Upper lobe of left lung (tissue), 6 donors: Measurements from ENCODE around the gene NEU4. TPM values are rescaled to one million over a fixed set of nuclear protein-coding genes. Genes with fewer than 3 reads are reported as not detected.
A peak's percentile ranks its signal among the peaks of the same experiment; 100 is the strongest.

Experiments used
- ATAC-seq, 2 donors: fragments of 200-7000 bp; cut with Tn5 transposase; one replicate each; pipeline ENCODE4 v1.9.1; 2022; ENCODE audit warnings: mild to moderate bottlenecking in 2 of 2, moderate library complexity in 2 of 2; ENCODE audit not compliant: low FRiP score in 2 of 2
- DNase-seq, 2 donors: peaks; one replicate each; pipeline ENCODE4 v3.0.0-alpha.2; 2019 to 2020
- H3K27ac ChIP-seq, 4 donors: fragments of 200-600 bp; sonication (generic); one replicate each; pipeline ENCODE4 v1.5.1; 2016 to 2019
- H3K27me3 ChIP-seq, 4 donors: fragments of 200-600 bp; sonication (generic); one replicate each; pipeline ENCODE4 v1.5.1; 2017 to 2019
- H3K36me3 ChIP-seq, 4 donors: fragments of 200-600 bp; sonication (generic); one replicate each; pipeline ENCODE4 v1.5.1; 2016 to 2019
- H3K4me1 ChIP-seq, 4 donors: fragments of 200-600 bp; sonication (generic); one replicate each; pipeline ENCODE4 v1.5.1; 2018 to 2019
- H3K4me3 ChIP-seq, 4 donors: fragments of 200-600 bp; sonication (generic); one replicate each; pipeline ENCODE4 v1.5.1; 2017 to 2019; ENCODE audit warnings: mild to moderate bottlenecking in 2 of 4, moderate library complexity in 1 of 4
- H3K9me3 ChIP-seq, 4 donors: fragments of 200-600 bp; sonication (generic); one replicate each; pipeline ENCODE4 v1.5.1; 2018 to 2019
- EP300 ChIP-seq, 4 donors: sonication (generic); formaldehyde crosslinking; IDR thresholded peaks; one replicate each; pipeline ENCODE4 v1.5.1; 2017; ENCODE audit warnings: antibody characterized with exemption in 4 of 4, control low read depth in 2 of 4
- POLR2A ChIP-seq, 4 donors: fragments of 450-650 bp; IDR thresholded peaks; one replicate each; pipeline ENCODE4 v1.5.1; 2016 to 2017; ENCODE audit warnings: antibody characterized with exemption in 4 of 4, mild to moderate bottlenecking in 2 of 4
- POLR2AphosphoS5 ChIP-seq, 2 donors: sonication (generic); formaldehyde crosslinking; IDR thresholded peaks; one replicate each; pipeline ENCODE4 v1.5.1; 2017; ENCODE audit warnings: antibody characterized with exemption in 2 of 2
- WGBS, 2 donors: methylation state at CpG; one replicate each; pipeline ENCODE4 v1.1.5; 2017 to 2018; 5-methylcytosine and 5-hydroxymethylcytosine counted together
- total RNA-seq, 6 donors: library from RNA; depleted of rRNA in 4 of 6; stranded (reverse); fragments of >200 nt in 4 of 6; gene quantifications; one replicate each; pipeline versions ENCODE4 v1.1.0 to v1.2.1, GENCODE V29; 2016 to 2021
- TF ChIP-seq, protein P1 (sequence below), 6 experiments: fragments of 450-650 bp in 4 of 6; fragments of 200-600 bp in 2 of 6; sonication (generic) in 2 of 6; IDR thresholded peaks; one replicate each; pipeline ENCODE4 v1.5.1; 2016 to 2019; ENCODE audit warnings: antibody characterized with exemption in 6 of 6
- donor health status: DM: no; HTN: no; CAD: no; lungs with moderate emphysema.
- donor health status: DM: no; HTN: yes; CAD: no; lungs with severe emphysema.

Gene NEU4
- total RNA-seq, 6 donors from 2014 or later, result 2.9 TPM; not detected in 5

DNA sequence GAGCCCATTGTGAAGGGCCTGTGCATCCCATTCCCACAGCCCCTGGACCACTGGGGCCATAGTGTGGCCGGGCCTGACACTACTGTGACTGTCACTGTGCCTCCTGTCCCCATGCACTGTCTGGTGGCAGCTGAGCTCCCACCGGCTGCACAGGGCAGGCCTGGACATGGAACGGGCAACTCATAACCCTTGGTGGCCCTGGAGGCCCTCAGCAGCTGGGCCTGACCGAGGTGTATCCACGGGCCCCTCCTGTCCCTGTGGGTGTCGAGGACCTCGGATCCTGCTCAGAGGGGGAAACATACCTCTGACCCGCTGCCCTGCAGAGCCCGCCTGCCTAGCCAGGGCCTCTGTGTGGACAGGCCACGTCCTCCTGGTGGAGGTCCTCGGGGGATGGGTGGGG is 40.1 kb upstream of the NEU4 start:
- ATAC-seq (peak in 1 of 2 donors; percentile 42), DNase-seq (peak in 1 of 2 donors; percentile 56)
- TF ChIP-seq POLR2A (IDR thresholded peaks at IDR 0.05) (no peak), POLR2AphosphoS5 (IDR thresholded peaks at IDR 0.05) (no peak), EP300 (IDR thresholded peaks at IDR 0.05) (no peak)
- TF ChIP-seq, protein P1, sequence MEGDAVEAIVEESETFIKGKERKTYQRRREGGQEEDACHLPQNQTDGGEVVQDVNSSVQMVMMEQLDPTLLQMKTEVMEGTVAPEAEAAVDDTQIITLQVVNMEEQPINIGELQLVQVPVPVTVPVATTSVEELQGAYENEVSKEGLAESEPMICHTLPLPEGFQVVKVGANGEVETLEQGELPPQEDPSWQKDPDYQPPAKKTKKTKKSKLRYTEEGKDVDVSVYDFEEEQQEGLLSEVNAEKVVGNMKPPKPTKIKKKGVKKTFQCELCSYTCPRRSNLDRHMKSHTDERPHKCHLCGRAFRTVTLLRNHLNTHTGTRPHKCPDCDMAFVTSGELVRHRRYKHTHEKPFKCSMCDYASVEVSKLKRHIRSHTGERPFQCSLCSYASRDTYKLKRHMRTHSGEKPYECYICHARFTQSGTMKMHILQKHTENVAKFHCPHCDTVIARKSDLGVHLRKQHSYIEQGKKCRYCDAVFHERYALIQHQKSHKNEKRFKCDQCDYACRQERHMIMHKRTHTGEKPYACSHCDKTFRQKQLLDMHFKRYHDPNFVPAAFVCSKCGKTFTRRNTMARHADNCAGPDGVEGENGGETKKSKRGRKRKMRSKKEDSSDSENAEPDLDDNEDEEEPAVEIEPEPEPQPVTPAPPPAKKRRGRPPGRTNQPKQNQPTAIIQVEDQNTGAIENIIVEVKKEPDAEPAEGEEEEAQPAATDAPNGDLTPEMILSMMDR (IDR thresholded peaks at IDR 0.05), result no peak
- Histone ChIP-seq H3K4me3 (no peak overlapping the region), H3K36me3 (peaks cover 0 to 10% (median 7%) of the 10 kb centered on the region in 4 donors), H3K27ac (no peak overlapping the region), H3K9me3 (no peaks in the 10 kb centered on the region), H3K4me1 (peaks cover 7 to 14% (median 9%) of the 10 kb centered on the region in 4 donors), H3K27me3 (no peaks in the 10 kb centered on the region)
- 93 to 94% methylated on average over 5 to 10 of the region's 11 CpGs for WGBS, 2 donors

DNA sequence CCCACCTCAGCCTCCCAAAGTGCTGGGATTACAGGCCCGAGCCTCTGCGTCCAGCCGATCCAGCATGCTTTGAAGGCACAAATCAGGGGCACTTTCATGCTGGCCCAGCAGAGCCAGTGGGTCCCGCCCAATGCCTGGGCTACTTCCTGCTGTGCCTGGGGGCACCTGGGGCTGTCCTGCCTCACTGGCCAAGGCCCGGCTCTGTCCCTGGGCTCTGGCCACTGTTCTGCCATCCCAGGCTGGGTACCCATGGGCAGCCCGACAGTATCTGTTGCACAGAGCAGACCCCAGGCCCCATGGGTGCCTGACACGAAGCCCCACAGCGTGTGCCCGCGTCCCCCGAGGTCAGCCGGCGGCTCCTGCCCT is 39.2 kb upstream of the NEU4 start:
- H3K27me3 ChIP-seq, result no peaks in the 10 kb centered on the region
- ATAC-seq (peak in 1 of 2 donors; percentile 16), DNase-seq (no peak)
- 96 to 97% methylated on average over 7 to 12 of the region's 13 CpGs for WGBS, 2 donors
- no peak overlapping the region for H3K4me3 ChIP-seq
- peaks cover 0 to 8% (median 6%) of the 10 kb centered on the region in 4 donors for H3K36me3 ChIP-seq
- H3K4me1 ChIP-seq, result peaks cover 7 to 14% (median 9%) of the 10 kb centered on the region in 4 donors
- no peak overlapping the region for H3K27ac ChIP-seq
- TF ChIP-seq POLR2A (IDR thresholded peaks at IDR 0.05), result no peak
- TF ChIP-seq, protein P1 (IDR thresholded peaks at IDR 0.05), result no peak
- TF ChIP-seq EP300 (IDR thresholded peaks at IDR 0.05), result no peak
- no peaks in the 10 kb centered on the region for H3K9me3 ChIP-seq

DNA sequence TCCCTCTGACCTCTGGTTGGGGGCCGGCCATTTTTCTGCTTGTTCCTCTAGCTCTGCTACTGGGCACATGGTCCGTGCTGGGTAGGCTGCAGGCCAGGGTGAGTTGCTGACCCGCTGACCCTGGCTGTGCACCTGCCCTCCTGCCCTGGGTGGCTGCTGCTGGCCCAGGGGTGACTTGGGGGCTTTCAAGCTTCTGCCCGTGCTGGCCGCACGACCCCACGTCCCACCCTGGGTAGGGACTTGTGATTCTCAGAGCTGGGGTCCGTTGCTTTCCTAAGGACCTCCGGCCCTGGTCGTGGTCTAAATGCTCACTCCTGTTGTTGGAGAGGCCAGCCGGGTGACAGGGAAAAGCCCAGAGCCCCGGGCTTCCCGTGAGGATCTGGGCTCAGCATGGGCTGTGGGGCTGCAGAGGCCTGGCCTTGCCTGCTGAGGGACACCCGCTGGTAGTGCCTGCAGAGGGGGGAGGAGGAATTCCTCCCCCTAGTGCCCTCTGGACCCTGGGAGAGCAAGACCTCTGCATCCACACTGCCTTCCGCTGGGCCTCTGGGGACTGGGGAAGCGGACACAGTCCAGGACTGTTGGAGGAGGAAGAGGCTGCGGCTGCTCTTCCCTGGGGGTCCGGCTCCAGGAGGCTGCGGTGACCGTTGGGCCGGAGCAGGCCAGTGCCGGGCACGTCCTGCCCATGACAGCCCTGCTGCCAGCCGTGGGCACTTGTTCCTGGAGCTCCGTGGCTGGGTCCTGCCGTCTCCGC is 38.6 kb upstream of the NEU4 start:
- ATAC-seq, result no peak

DNA sequence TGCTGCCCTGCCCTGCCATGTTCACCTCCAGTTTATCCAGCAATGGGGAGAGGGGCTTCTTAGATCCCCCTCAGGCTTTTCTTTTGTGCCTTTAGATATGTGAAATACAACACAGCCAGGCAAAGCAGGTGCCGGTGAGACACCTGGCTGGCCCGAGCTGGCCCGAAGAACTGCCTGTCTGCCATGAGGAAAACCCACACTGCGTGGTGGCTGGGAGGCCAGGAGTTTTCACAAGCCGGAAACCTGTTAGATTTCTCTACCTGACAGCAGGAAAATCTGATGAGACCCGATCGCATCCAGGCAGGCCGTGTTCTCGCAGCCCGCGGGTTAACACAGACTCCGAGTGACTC is 38.1 kb upstream of the NEU4 start:
- DNase-seq, result peak in 1 of 2 donors; percentile 66
- Histone ChIP-seq H3K36me3 (peaks cover 0 to 8% (median 6%) of the 10 kb centered on the region in 4 donors), H3K9me3 (no peaks in the 10 kb centered on the region), H3K27ac (no peak overlapping the region), H3K4me1 (peaks cover 7 to 14% (median 9%) of the 10 kb centered on the region in 4 donors), H3K4me3 (no peak overlapping the region), H3K27me3 (peaks cover 0 to 2% (median 0%) of the 10 kb centered on the region in 4 donors)
- ATAC-seq, result no peak
- TF ChIP-seq, protein P1 (IDR thresholded peaks at IDR 0.05), result no peak
- no peak for TF ChIP-seq POLR2AphosphoS5 (IDR thresholded peaks at IDR 0.05)
- TF ChIP-seq EP300 (IDR thresholded peaks at IDR 0.05), result no peak
- no peak for TF ChIP-seq POLR2A (IDR thresholded peaks at IDR 0.05)
- WGBS, 2 donors, result 96 to 100% methylated on average over 5 to 12 of the region's 12 CpGs

More for the DNA sequence above, 38.6 kb upstream of the NEU4 start:
- H3K9me3 ChIP-seq, result no peaks in the 10 kb centered on the region
- H3K36me3 ChIP-seq, result peaks cover 0 to 8% (median 6%) of the 10 kb centered on the region in 4 donors
- H3K4me1 ChIP-seq, result peaks cover 7 to 14% (median 9%) of the 10 kb centered on the region in 4 donors
- peaks cover 0 to 2% (median 0%) of the 10 kb centered on the region in 4 donors for H3K27me3 ChIP-seq
- no peak overlapping the region for H3K27ac ChIP-seq
- no peak for TF ChIP-seq EP300 (IDR thresholded peaks at IDR 0.05)
- TF ChIP-seq POLR2AphosphoS5 (IDR thresholded peaks at IDR 0.05), result no peak
- TF ChIP-seq, protein P1 (IDR thresholded peaks at IDR 0.05), result no peak
- no peak for TF ChIP-seq POLR2A (IDR thresholded peaks at IDR 0.05)
- 80 to 89% methylated on average over 23 to 27 of the region's 27 CpGs for WGBS, 2 donors
- no peak overlapping the region for H3K4me3 ChIP-seq
- peak in 1 of 2 donors; percentile 68 for DNase-seq
